T-helper 22 cell (primary cell): ENCODE results near the gene P2RY12.

Experiments used
- DNase-seq: peaks from one replicate; pipeline ENCODE4 v3.0.0-alpha.2; 2020; ENCODE audit warnings: low read depth

P2RY12 gene

DNA sequence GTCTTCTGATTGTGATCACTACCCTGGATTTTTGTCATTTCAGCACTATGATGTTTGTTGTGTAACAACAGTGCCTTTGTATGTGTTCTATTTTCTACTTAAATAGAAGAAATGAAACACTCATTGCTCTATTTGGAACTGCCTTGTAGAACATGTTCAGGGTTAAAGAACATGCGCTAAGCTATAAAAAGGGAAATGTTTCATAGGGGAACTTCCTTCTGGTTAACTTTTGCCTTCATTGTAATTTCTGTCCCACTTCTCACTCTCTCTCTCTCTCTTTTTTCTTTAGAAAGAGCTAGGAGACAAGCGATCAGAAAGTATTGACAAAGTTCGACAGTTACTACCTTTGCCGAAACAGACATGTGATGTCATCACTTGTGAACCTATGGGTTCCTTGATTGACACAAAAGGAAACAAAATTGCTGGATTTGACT lies at the start of gene P2RY12:
TSS of gene P2RY12 (minus strand) at position 13 of the 434 bp plus-strand sequence. CDS start 45,908 bp downstream, outside the sequence.
- DNase-seq, result no peak

DNA sequence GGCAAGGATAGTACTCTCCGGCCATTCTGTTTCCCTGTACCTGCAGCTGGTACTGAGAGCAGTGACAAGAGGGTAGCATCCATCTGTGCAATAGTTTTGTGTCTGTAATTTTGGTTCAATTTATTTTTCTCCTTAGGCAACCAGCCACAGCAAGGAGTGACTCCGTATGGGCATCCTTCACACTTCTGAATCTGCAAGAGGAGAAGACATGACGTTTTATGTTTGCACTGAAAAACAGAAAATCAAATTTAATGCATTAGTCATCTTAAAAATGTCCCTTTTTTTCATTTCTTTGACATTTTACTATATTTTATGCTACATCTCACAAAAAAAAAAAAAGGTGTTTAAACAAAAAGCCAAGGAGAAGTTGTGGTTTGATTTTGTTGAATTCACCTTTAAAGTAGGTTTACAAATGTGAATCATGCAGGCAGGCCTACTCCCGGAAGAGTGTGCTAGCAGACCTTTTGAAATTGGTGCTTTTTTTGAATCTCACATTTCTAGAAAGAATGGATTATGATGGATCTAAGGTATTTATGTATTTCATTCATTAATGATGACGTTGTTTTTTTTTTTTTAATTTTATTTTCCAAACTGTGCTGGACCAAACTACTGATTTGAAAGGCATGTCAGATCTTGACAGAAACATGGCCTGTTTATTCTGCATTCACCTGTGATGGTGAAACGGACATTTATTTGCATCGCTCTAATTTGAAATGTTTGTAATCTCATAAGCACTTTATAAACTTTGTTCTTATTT lies 48.2 kb upstream of the P2RY12 start:
- DNase-seq, result no peak

DNA sequence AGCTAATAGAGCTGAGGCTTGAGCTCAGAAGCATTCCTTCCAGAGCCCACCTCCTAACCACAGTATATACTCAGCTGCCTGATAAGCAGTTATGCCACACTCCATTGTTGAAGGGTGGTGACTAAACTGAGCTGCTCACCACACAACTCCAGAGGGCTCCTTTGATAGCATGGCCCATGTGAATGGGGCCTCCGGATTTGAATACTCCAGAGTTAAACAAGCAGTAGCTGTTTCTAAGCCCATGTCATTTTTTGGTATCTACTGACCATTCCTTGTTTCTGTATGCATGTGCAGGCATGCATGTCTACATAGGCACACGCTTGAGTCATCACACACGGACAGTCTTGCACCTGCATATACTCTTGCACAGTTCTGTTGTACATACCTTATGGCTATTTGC lies 47.4 kb upstream of the P2RY12 start:
- DNase-seq, result no peak

DNA sequence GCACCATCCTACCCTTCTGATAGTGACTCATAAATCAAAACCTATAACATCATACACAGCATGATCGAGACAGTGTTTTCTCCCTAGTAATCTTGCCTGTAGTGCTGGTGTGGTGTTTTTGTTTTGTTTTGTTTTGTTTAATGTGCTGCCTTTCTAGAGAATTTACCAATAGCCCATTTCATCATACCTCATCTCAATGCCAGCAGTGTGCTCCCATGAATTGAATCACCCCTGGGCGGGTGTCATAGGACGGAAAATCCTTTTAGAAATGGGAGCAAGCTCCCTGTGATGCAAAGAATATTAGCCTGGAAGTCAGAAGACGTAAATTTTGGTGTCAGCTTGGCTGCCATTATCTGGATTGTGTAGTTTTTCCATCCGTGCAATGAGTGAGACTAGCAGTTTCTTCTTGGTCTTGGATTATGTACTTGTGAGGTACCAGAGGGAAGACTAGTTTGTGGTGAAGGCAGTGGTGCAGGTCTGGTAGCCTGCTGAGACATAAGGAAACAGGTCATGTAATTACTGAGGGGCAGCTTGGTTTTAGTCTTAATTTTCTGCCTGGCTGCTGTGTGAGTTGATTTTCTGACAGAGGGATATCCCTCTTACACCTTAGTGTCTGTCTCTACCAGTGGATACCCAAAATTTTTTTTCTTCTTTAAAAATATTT lies 46.4 kb upstream of the P2RY12 start:
- DNase-seq, result no peak

DNA sequence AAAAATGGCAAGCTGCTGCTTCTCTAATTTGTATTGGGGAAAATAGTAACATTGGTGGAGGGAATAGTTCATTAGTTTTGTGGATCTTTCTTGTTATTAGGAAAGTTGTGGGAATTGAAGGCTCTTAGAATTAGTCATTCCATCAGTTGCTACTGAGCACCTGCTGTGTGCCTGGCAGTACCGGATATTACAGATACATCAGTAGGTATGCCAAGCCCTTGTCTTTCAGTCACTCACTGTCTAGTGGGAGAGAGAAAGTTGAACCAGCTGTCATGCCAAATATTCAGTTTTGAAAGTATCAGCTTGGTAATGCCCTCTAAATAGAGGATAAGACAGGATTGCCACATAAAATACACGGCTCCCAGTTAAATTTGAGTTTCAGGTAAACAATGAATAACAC lies 43.8 kb upstream of the P2RY12 start:
- no peak for DNase-seq

DNA sequence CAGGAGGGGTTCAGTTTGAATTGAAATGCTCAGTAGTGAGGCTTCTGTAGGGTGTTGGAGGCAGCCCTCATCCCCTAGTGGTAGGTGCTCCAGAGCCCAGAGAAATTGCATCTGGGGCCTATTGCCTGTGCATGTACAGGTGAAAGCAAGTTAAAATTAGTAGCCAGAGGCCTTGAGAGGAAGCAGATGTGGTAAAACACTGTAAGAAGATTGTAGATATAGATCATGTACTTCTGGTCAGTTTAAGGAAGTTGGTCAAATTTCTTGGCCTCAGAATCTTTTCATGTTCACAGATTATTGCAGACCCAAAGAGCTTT lies 41.7 kb upstream of the P2RY12 start:
- no peak for DNase-seq

DNA sequence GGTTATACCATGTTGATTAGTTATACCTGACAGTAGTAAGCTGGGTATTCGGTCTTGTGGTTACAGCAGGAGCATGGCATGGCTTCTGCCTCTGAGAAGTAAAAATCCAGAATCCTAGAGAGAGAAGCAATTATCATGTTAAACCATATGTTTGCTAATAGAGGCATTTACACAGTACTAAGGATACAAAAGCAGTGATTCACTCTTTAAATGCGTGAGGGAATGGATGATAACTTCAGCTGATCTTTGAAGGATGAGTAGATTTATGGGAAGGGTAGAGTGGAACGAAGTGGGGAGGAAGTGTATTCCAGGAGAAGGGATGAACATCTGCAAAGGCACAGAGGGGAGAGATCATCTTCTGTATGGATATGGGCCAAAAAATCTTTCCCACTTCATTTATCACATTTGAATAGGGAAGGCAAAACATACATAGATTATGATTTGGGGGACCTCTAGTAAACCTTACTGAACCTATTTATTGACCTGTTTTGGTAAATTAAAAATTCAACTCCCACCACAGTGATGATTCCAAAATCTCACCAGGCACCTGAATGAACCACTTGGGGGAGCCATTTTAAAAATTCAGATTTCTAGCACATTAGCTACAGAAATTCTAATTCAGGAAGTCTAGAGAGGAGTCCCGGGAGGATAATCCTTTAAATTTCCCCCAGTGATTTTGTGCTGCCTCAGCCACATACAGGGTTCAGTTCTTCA lies 41.2 kb upstream of the P2RY12 start:
- DNase-seq, result no peak

DNA sequence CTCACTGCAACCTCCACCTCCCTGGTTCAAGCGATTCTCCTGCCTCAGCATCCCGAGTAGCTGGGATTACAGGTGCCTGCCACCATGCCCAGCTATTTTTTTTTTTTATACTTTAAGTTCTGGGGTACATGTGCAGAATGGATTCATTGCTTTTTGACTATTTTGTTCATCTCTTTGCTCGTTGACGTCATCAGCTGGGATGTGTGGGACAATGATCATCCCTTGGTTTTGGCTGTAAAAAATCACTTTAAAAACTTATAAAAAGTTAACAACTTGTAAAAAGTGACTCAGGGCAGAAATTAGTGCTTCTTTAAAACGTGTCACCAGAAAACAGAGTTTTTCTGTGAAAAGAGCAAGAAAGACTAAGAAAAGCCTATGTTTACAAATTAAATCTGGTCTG lies 38.5 kb upstream of the P2RY12 start:
- DNase-seq, result no peak

DNA sequence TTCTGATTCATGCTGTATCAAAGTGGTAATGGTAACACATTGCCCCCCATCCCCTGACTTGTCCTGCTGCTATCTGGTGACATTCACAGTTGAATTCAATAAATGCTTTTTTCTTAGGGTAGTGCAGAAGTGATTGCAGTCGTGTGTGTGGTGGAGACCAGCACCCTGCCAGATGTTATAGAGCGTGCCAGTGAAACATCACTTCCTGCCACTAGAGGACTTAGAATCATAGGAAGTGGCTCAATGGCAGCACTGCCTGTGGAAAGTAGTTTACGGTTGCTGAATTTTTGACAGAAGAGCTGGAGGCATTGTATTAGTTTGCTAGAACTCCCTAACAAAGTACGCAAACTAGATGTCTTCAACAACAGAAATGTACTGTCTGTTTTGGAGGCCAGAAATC lies 37.4 kb upstream of the P2RY12 start:
- no peak for DNase-seq

DNA sequence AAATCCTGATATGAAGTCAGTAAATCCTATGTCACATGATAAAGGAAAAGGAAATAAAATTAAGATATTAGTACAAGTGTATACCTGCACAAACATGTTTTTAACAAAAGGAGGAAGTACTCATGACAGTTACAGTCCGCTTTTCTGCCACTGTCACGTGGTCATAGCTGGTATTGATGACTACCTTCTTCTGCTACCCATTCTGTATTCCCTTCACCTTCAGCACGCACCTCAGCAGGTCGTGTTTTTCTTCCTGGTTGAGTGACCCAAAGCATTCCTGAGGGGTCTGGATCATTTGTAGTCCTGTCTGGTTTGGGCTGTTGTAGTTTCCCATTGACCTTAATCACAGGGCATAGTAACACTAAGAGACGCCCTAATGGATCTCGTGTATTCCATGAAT lies 35.3 kb upstream of the P2RY12 start:
- no peak for DNase-seq

DNA sequence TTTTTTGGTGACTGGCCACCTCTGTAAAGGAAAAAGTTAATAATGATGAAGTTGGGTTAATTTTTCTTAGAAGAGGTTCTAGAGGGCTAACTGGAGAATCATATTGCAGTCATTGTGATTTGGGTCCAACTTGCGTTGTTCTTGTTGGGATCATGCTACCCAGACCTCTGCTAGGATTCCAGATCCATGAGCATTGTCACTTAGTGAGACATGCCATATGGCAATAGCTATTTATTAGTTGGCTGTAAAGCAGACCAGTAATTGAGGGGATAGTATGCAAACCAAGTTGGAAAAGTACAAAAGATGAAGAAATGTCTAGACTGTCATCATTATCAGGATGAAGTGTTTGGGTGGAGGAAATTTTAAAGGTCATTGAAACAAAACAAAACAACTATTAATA lies 30.7 kb upstream of the P2RY12 start:
- DNase-seq, result no peak

DNA sequence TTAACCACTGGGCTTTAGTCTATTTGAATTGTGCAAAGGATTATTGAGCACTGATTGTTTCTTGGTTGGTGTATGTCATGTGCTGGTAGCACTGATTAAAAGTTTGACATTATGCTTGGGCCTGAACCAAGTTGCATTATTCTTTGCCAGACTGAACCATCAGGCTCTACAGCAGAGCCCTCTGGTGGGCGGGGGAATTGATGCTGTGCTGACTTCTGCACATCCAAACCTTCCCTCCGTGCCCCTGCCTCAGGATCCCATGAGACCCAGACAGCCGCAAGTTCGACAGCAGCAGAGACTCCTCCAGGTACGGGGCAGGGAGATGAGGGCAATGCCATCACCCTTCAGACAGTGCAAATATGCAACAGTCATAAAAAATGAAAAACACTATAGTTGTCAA lies 28.4 kb upstream of the P2RY12 start:
- DNase-seq, result no peak

DNA sequence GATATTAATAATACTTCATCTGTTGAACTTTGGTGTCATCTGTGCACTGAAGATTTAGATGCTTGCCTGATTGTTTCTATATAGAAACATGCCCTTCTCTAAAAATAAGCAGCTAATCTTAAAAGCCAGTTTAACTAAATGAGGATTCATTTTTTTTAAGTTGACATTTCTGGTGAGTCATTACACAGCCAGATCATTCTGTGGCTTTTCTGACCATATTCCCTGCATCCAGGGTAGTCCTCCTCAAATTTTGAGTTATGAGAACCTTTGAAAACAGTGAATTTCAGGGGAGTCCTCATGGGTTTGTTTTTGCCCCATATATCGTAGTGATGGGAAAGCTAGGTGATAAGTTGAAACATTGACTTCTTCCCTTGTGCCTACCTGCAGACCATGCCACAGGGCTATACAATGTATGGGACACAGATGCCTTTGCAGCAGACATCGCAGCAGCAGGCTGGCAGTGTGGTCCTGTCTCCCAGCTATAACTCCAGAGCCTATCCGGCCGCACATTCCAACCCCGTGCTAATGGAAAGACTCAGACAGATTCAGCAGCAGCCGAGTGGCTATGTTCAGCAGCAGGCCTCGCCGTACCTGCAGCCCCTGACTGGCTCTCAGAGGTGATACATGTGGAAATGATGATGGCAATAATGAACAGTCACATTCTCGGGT lies 26.5 kb upstream of the P2RY12 start:
- DNase-seq, result no peak

DNA sequence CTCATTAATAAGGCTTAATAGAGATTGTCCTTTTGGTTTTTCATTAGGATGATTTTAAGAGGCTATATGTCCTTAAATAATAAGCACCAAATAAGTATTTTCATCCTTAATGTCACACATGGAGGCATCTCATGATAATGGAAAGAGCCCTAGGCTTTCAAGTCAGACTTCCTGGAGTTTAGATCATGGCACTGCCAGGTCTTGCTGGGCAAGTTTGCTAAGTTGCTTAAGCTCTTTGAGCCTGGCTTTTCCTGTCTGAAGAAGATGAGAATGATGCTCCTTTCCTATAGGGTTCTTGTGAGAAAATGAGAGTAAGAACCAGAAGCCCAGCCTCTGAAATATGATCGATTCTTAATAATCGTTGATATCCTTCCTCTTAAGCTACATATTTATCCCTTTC lies 23.4 kb upstream of the P2RY12 start:
- no peak for DNase-seq

DNA sequence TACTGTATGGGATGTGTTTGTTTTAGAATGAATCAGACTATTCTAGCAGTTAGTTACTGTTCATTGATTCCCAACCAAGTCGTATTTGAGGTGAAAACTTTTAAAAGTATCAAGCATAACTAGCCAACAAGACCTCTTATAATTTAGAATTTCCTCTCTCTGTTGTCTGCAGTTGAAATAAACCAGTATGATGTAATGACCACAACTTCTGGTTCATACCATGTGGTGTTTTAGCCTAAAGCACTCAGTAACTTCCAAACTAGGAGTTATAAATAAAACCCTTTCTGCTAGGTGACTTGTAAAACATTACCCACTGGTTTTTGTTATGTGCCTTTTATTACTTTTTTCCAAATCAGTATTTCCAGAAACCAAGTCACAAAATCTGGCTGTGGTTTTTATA lies 19.8 kb upstream of the P2RY12 start:
- DNase-seq, result no peak

DNA sequence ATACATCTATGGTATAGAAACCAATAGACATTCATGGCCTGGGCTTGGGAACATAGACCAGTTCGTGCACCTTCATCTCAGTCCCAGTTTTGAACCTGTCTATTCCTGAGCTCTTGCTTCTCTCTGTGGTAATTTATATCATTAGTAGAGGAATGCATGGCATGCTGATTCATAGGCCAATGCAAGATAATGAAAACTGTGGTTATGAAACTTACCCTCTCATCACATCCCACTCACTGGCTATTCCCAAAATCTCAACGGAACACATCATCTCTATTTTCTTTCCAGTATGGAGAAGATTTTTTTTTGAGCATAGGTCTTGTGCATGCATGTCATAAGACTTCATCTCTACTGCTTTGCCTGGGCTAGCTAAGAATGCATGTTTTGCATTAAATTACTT lies 18.7 kb upstream of the P2RY12 start:
- DNase-seq, result no peak

DNA sequence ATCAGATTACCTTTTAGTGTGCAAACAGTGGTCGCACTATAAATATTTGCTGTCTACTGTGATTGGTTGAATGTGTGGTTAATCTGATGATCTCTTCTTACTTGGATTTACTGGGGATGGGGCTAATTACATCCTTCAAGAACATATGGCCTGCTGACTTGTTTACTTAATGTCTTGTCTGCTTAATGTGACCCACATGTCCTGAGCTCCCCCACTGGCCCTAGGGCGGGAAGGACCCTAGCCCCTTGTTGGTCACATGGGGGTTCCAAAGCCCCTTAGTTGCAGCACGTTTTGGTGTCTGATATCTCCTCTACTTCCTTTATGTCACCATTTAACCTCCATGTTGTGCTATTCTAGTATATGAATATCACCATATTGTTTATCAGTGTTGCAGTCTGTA lies 17.8 kb upstream of the P2RY12 start:
- no peak for DNase-seq

DNA sequence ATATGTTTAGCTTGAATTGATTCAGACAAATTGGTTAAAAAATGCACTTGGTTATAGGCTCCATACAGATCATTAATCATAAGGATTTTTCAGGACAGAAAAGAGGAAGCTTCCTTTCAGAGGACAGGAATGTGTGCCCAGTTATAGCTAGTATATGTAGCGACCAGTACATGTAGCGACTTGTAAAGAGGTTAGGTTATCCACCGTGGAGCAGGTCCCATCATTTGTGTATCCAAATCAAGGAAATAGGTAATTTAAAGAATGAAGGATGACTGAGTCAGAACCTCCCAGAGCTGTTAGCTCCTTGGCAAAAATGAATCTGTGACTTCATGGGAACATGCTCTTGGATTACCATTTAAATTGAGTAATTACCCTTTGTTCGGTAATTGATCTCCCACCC lies 15.8 kb upstream of the P2RY12 start:
- no peak for DNase-seq

DNA sequence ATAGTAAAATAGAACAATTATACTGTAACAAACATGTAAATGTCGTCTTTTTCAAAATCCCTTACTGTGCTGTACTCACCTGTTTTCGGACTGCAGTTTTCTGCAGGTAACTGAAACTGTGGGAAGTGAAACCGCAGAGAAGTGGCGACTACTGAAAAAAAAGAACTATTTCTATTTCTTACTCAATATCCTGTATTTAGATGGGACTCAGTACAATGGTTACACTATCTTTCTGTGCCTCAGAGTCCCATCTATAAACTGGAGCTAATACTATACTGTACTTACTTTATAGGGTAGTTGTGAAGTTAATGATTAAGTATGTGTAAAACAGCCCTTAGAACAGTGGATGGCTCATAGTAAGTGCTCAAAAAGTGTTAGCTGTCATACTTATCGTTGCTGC lies 14.3 kb upstream of the P2RY12 start:
- DNase-seq, result no peak

DNA sequence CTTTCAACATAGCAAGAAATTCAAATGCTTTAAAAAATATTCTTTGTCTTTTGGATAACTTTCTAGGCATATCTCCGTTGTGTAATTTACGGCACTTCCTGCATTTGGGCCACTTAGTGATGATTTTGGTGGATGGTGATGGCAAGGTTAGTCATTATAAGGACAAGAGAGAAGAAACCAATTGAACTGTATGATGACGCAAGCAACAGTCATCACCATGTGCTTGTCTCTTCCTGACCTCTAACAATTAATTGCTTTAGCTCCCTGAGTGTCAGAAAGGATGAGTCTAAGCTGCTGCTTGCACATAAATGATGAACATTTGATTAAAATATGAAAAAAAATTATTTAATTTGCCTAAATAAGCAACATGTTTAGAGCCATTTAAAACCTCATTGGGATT lies 11.3 kb upstream of the P2RY12 start:
- DNase-seq, result no peak

DNA sequence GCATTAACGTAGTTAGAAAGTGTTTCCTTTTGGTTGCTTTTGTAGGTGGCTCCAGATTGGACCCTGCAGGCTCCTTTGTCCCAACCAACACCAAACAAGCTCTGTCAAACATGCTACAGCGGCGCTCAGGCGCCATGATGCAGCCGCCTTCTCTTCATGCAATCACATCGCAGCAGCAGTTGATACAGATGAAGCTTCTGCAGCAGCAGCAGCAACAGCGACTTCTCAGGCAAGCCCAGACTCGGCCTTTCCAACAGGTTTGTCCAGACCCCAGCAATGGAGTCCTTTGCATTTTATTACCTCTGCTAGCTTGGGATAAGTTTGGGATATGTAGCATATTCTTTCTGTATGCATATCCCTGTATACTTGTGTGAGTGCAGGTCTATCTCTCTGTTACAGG lies 10.1 kb upstream of the P2RY12 start:
- DNase-seq, result no peak

DNA sequence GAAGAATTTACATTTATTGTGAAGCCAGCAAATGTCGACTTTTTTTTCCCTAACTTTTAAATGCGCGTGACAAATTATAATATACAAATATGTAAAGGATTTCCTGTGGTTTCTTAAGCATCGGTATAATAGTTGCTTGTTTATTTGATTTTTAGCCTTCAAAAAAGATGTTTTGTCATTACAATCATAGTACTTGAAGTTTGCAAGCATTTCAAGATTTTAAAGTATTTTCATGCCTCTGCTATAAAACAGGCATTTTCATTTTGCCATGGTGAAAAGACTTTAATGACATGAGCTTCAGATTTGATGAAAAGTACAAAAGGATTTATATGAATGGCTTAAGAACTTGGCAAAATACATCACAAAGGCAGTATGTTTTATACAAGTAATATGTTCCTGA lies 9.4 kb upstream of the P2RY12 start:
- DNase-seq, result no peak
